ENCODE results near the gene RTKN.

Gene RTKN

DNA sequence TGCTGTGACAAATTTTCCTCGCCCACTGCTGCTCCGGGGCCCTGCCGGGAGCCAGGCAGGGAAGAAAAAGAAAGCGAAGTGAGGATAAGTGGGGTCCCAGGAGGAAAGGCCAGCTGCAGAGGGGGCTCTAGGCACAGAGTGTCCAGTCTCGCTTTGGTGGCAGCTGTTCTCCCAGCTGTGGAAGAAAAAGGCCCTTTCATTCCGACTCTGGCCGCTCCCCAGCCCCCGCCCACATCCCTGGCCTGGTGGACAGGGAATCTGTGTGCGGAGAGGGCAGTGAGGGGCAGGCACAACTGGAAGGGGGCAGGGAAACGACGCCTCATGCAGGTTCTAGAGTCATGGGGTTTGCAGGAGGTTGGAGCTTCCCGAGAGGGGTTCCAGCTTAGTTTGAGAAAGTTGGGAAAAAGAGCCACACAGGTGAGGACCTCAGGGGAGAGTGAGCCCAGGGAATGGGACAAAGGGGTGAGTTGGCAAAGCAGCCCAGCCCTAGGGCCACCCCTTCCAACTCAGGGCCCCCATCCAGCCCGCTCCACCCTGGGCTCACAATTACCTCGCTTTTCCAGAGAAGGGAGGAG, 1.8 kb downstream of the RTKN start:
- H3K36me3 Mint-ChIP-seq (ENCODE audit: insufficient read depth) = no peaks in the 10 kb centered on the region
- peaks cover 17% of the 10 kb centered on the region for H3K27me3 Mint-ChIP-seq
- H3K9me3 Mint-ChIP-seq = no peaks in the 10 kb centered on the region
- H3K4me3 Mint-ChIP-seq = peak overlapping the region; percentile 61
- peaks cover 10% of the 10 kb centered on the region for H3K4me1 Mint-ChIP-seq
- no peak for ATAC-seq (replicated peaks; ENCODE audit: extremely low read depth, poor library complexity, severe bottlenecking)
- peak overlapping the region; percentile 80 for H3K27ac Mint-ChIP-seq (ENCODE audit: low read depth)
- no peak for DNase-seq (ENCODE audit: low spot score in 2 of 2)

DNA sequence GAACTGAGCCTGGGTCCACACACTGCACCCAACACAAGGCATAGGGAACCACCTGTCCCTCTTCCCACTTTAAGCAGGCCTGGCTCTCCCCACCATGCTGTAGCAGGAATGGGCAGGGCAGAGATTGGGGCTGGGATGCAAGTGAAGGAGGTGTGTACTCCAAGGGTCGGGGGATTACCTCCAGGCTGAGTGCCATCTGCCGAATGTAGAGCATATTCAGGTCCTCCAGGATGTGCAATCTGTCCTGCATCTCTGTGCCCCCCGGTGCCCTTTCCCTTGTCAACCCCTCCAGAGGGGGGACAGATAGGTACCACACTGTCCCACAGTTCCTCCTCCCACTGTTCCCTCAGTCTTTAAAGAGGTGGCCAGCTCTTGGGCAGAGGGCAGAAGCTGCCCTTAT, 2.4 kb downstream of the RTKN start:
- H3K27me3 Mint-ChIP-seq = peaks cover 17% of the 10 kb centered on the region
- H3K36me3 Mint-ChIP-seq (ENCODE audit: insufficient read depth) = no peaks in the 10 kb centered on the region
- H3K27ac Mint-ChIP-seq (ENCODE audit: low read depth) = peak overlapping the region; percentile 80
- no peak for DNase-seq (ENCODE audit: low spot score in 2 of 2)
- H3K4me1 Mint-ChIP-seq = peaks cover 10% of the 10 kb centered on the region
- no peaks in the 10 kb centered on the region for H3K9me3 Mint-ChIP-seq
- H3K4me3 Mint-ChIP-seq = peak overlapping the region; percentile 61
- ATAC-seq (replicated peaks; ENCODE audit: extremely low read depth, poor library complexity, severe bottlenecking) = no peak

GRCh38 chr2:74438248-74438647, 3.5 kb downstream of the RTKN start:
- H3K4me3 Mint-ChIP-seq = no peak overlapping the region
- H3K4me1 Mint-ChIP-seq = peaks cover 10% of the 10 kb centered on the region
- peaks cover 17% of the 10 kb centered on the region for H3K27me3 Mint-ChIP-seq
- ATAC-seq (replicated peaks; ENCODE audit: extremely low read depth, poor library complexity, severe bottlenecking) (no peak), DNase-seq (ENCODE audit: low spot score in 2 of 2) (no peak)
- no peak overlapping the region for H3K27ac Mint-ChIP-seq (ENCODE audit: low read depth)
- no peaks in the 10 kb centered on the region for H3K36me3 Mint-ChIP-seq (ENCODE audit: insufficient read depth)
- H3K9me3 Mint-ChIP-seq = no peaks in the 10 kb centered on the region

- DNase-seq (ENCODE audit: low spot score in 2 of 2) = no peak
- Mint-ChIP-seq H3K27ac (ENCODE audit: low read depth) (no peak overlapping the region), H3K4me3 (no peak overlapping the region), H3K36me3 (ENCODE audit: insufficient read depth) (no peaks in the 10 kb centered on the region), H3K4me1 (peaks cover 6% of the 10 kb centered on the region), H3K9me3 (no peaks in the 10 kb centered on the region), H3K27me3 (peaks cover 10% of the 10 kb centered on the region)
- ATAC-seq (replicated peaks; ENCODE audit: extremely low read depth, poor library complexity, severe bottlenecking) = no peak
Observed at GRCh38 chr2:74436848-74437695, 4.7 kb downstream of the RTKN start.

DNA sequence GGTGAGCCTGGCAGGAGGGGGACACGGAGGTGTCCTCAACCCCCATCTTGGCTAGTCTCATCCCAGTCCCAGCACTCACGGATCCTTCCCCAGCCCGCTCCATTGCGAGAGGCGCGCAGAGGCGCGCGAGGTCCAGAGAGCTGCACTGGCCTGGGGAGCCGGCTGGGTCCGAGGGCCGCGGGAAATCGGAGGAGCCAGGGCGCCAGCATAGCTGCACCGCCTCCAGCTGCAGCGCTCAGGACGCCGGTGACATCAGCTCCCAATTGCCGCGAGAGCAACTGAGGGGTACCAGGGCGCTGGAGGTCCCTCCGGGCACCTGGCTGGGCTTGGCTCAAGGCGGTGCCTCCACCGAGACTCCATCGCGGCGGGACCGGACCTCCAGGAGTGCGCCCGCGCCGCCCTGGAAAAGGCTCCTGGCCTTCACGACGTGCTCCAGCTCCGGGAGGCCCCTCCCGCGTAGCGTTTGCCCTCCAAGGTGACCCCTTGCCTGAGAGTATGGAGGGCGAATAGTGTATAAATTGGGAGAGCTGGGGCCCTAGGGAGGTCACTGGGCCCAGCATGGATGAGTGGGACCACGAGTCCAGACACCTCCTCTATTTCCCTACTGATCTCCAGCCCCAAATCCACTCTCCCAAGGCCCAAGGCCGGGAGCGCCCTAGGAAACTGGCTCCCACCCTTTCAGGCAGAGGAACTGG, 5.5 kb downstream of the RTKN start:
- ATAC-seq (replicated peaks; ENCODE audit: extremely low read depth, poor library complexity, severe bottlenecking) = no peak
- no peak overlapping the region for H3K27ac Mint-ChIP-seq (ENCODE audit: low read depth)
- H3K9me3 Mint-ChIP-seq = no peaks in the 10 kb centered on the region
- H3K4me3 Mint-ChIP-seq = no peak overlapping the region
- DNase-seq (ENCODE audit: low spot score in 2 of 2) = no peak
- peaks cover 9% of the 10 kb centered on the region for H3K27me3 Mint-ChIP-seq
- H3K36me3 Mint-ChIP-seq (ENCODE audit: insufficient read depth) = peaks cover 1% of the 10 kb centered on the region
- H3K4me1 Mint-ChIP-seq = peaks cover 5% of the 10 kb centered on the region

- Mint-ChIP-seq H3K9me3 (no peaks in the 10 kb centered on the region), H3K4me3 (no peak overlapping the region), H3K27ac (ENCODE audit: low read depth) (no peak overlapping the region), H3K4me1 (no peaks in the 10 kb centered on the region), H3K27me3 (no peaks in the 10 kb centered on the region), H3K36me3 (ENCODE audit: insufficient read depth) (peaks cover 3% of the 10 kb centered on the region)
- DNase-seq (ENCODE audit: low spot score in 2 of 2) (no peak), ATAC-seq (replicated peaks; ENCODE audit: extremely low read depth, poor library complexity, severe bottlenecking) (no peak)
Observed at GRCh38 chr2:74430502-74430901, 11.2 kb downstream of the RTKN start.

DNA sequence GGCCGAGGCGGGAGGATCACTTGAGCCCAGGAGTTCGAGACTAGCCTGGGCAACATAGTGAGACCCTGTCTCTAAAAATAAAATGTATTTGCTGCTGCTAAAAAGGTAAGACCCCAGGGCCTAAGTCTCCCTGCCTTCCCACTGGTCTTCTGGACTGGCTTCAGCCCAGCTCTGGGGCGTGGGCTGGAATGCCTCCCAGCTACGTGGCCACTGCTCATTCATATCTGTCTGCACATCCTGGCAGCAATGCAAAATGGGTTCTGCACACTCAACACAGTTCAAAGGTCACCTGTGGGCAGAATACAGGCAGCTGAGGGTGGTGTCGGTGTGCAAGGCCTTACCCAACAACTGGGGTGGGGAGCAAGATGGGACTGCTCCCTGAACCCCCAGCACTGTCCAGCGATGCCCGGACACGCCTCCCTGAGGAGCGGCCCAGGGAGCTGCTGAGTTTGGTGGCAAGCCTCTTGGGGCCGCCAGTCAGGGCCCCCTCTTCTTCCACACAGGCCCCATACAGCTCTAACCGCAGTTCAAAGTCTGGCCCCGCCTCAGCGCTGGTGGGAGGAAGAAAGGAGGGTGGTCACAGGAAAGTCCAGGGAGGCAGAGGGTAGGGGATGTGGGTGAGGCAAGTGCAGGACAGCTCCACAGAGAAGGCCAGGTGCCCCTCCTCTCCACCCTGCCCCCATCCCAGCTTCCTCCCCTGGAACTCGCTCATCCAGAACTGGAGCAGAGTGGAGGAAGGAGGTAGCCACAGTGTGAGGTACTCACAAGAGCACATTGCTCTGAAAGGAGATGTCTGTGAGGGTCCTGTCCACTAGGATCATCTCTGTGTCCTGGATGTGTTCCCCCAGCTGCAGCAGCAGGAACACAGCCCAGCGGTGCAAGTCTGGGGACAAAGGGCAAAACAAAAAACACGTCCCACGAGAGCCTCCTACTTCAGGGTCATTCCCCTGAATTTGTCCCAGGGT, 12.0 kb downstream of the RTKN start:
- Mint-ChIP-seq H3K9me3 (no peaks in the 10 kb centered on the region), H3K27ac (ENCODE audit: low read depth) (no peak overlapping the region), H3K27me3 (no peaks in the 10 kb centered on the region), H3K4me1 (no peaks in the 10 kb centered on the region), H3K4me3 (no peak overlapping the region), H3K36me3 (ENCODE audit: insufficient read depth) (peaks cover 3% of the 10 kb centered on the region)
- DNase-seq (ENCODE audit: low spot score in 2 of 2) = no peak
- ATAC-seq (replicated peaks; ENCODE audit: extremely low read depth, poor library complexity, severe bottlenecking) = no peak

DNA sequence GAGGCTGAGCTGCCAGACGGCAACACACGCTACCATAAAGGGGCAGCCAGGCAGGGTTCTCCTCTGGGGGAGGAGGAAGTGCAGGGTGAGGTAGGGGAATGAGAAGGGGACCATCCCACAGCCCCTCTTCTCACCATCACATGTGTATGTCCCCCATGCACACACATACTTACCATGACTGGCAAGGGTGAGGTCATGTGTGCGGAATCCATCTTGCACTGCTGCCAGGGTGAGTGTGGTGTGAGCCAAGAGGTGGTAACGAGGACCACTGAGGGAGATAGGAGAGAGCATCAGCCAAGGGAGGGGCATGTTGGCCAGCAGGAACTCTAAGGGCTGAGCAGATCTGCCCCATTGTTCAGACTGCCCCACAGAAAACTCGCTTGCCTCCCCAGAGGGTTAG, 13.1 kb downstream of the RTKN start:
- Mint-ChIP-seq H3K27ac (ENCODE audit: low read depth) (no peak overlapping the region), H3K36me3 (ENCODE audit: insufficient read depth) (peaks cover 3% of the 10 kb centered on the region), H3K4me1 (no peaks in the 10 kb centered on the region), H3K27me3 (no peaks in the 10 kb centered on the region), H3K9me3 (no peaks in the 10 kb centered on the region), H3K4me3 (no peak overlapping the region)
- ATAC-seq (replicated peaks; ENCODE audit: extremely low read depth, poor library complexity, severe bottlenecking) (no peak), DNase-seq (ENCODE audit: low spot score in 2 of 2) (no peak)

DNA sequence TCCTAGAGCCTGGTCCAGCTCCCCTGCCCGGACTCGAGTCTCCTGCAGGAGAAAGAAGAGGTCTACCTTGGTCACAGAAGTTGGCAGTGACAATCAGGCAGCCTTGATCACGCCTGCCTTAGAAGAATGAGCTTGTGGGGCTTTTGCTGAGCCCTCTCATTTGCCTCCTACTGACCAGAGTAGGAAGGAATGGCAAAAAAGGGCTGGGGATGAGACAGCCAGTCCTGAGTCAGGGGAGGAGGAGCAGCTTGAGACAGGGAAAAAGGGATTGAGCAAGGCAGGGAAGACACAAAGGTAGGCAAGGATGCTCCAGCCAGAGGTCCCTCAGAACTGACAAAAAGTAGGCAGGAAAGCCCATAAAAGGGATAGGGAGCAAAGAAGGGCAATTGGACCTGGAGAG, 14.2 kb downstream of the RTKN start:
- no peaks in the 10 kb centered on the region for H3K27me3 Mint-ChIP-seq
- no peak for DNase-seq (ENCODE audit: low spot score in 2 of 2)
- no peak for ATAC-seq (replicated peaks; ENCODE audit: extremely low read depth, poor library complexity, severe bottlenecking)
- H3K36me3 Mint-ChIP-seq (ENCODE audit: insufficient read depth) = peaks cover 3% of the 10 kb centered on the region
- peaks cover 6% of the 10 kb centered on the region for H3K4me1 Mint-ChIP-seq
- H3K4me3 Mint-ChIP-seq = no peak overlapping the region
- H3K9me3 Mint-ChIP-seq = no peaks in the 10 kb centered on the region
- H3K27ac Mint-ChIP-seq (ENCODE audit: low read depth) = no peak overlapping the region

DNA sequence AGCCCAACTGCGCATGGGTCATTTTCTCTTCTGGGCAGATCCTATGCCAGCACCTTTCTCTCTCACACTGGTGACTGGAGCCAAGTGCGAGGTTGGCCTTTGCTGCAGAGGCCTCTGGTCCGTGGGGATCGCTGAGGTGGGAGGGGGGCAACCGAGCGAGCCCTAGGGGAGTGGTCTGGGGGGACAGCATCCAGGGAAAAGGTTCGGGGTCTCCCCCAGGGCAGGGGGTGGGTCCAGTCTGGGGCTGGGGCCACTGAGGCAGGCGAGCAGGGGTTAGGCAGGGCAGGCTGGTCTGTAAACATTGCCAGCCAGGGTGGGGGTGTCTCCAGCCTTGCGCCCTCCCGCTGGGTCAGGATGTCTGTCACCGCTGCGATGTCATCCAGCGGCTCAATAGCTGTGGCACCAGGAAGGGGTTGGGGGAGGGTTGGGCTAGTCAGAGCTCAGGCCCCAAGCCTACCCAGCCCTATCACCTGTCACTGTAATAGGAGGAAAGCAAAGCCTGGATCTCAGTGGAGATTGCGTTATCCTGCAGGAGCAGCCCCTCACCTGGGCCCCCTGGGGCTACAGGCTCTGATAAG, 15.5 kb downstream of the RTKN start:
- Mint-ChIP-seq H3K27ac (ENCODE audit: low read depth) (no peak overlapping the region), H3K27me3 (no peaks in the 10 kb centered on the region), H3K4me1 (peaks cover 16% of the 10 kb centered on the region), H3K9me3 (no peaks in the 10 kb centered on the region), H3K4me3 (no peak overlapping the region), H3K36me3 (ENCODE audit: insufficient read depth) (peaks cover 9% of the 10 kb centered on the region)
- DNase-seq (ENCODE audit: low spot score in 2 of 2) = no peak
- no peak for ATAC-seq (replicated peaks; ENCODE audit: extremely low read depth, poor library complexity, severe bottlenecking)

GRCh38 chr2:74425523-74425922, 16.2 kb downstream of the RTKN start:
- H3K36me3 Mint-ChIP-seq (ENCODE audit: insufficient read depth) = peaks cover 9% of the 10 kb centered on the region

GRCh38 chr2:74424995-74425406, 16.7 kb downstream of the RTKN start:
- H3K27ac Mint-ChIP-seq (ENCODE audit: low read depth) = no peak overlapping the region
- no peak for ATAC-seq (replicated peaks; ENCODE audit: extremely low read depth, poor library complexity, severe bottlenecking)
- no peak overlapping the region for H3K4me3 Mint-ChIP-seq

More at GRCh38 chr2:74425523-74425922, 16.2 kb downstream of the RTKN start:
- peaks cover 21% of the 10 kb centered on the region for H3K4me1 Mint-ChIP-seq
- DNase-seq (ENCODE audit: low spot score in 2 of 2) = no peak
- H3K9me3 Mint-ChIP-seq = no peaks in the 10 kb centered on the region
- no peak for ATAC-seq (replicated peaks; ENCODE audit: extremely low read depth, poor library complexity, severe bottlenecking)
- no peak overlapping the region for H3K4me3 Mint-ChIP-seq
- H3K27ac Mint-ChIP-seq (ENCODE audit: low read depth) = no peak overlapping the region
- H3K27me3 Mint-ChIP-seq = no peaks in the 10 kb centered on the region

More at GRCh38 chr2:74424995-74425406, 16.7 kb downstream of the RTKN start:
- peaks cover 26% of the 10 kb centered on the region for H3K4me1 Mint-ChIP-seq
- no peak for DNase-seq (ENCODE audit: low spot score in 2 of 2)
- no peaks in the 10 kb centered on the region for H3K9me3 Mint-ChIP-seq
- no peaks in the 10 kb centered on the region for H3K27me3 Mint-ChIP-seq
- H3K36me3 Mint-ChIP-seq (ENCODE audit: insufficient read depth) = peaks cover 9% of the 10 kb centered on the region

Measured in central memory CD8-positive, alpha-beta T cell (primary cell).